PC-9 (cell line): ENCODE results near the gene CCPG1. TPM values are rescaled to one million over a fixed set of nuclear protein-coding genes. Genes with fewer than 3 reads are reported as not detected.

ENCODE experiments used
- BruUV-seq: library from RNA; stranded (reverse); fragments of 400-500 nt; replicated peaks from 2 replicates; lab custom pipeline; 2021; lab: Mats Ljungman, UMichigan
- CTCF ChIA-PET: fragments of 300-600 bp; sonication (Branson Sonifier 250); formaldehyde crosslinking; loops from one replicate; lab custom pipeline; 2022; ENCODE audit warnings: antibody characterized with exemption; lab: Charles Lee
- POLR2A ChIA-PET: fragments of 300-600 bp; sonication (Branson Sonifier 250); formaldehyde crosslinking; loops from one replicate; lab custom pipeline; 2022; ENCODE audit warnings: antibody characterized with exemption; ENCODE audit not compliant: unreplicated experiment; lab: Charles Lee
- DNase-seq, 2 experiments: peaks; one replicate each; pipeline versions ENCODE4 v3.0.0 to v3.0.0-alpha.2; 2015 to 2022; ENCODE audit warnings: mixed read lengths in 1 of 2
- H2AFZ ChIP-seq: fragments of 200-600 bp; sonication (generic); 2 replicates; pipeline ENCODE4 v1.8.1; 2017; ENCODE audit warnings: antibody characterized with exemption
- H3F3A ChIP-seq: fragments of 200-600 bp; sonication (generic); 2 replicates; pipeline ENCODE4 v1.8.1; 2017; ENCODE audit warnings: antibody characterized with exemption, mild to moderate bottlenecking, low read depth; ENCODE audit not compliant: insufficient read depth
- H3K27ac ChIP-seq: fragments of 200-600 bp; sonication (generic); 2 replicates; pipeline ENCODE4 v1.6.1; 2016; ENCODE audit warnings: mixed run types
- H3K27me3 ChIP-seq: fragments of 200-600 bp; sonication (generic); 2 replicates; pipeline ENCODE4 v1.6.1; 2016; ENCODE audit warnings: low read depth, mixed run types; ENCODE audit not compliant: insufficient read depth
- H3K36me3 ChIP-seq: fragments of 200-600 bp; sonication (generic); 2 replicates; pipeline ENCODE4 v1.6.1; 2016; ENCODE audit warnings: low read depth, mixed run types
- H3K4me1 ChIP-seq: fragments of 200-600 bp; sonication (generic); replicated peaks from 2 replicates; pipeline ENCODE4 v1.6.1; 2016; ENCODE audit warnings: mixed run types; ENCODE audit not compliant: insufficient read depth
- H3K4me2 ChIP-seq: fragments of 200-600 bp; sonication (generic); 2 replicates; pipeline ENCODE4 v1.6.1; 2017; ENCODE audit warnings: mixed run types
- H3K4me3 ChIP-seq: fragments of 200-600 bp; sonication (generic); 2 replicates; pipeline ENCODE4 v1.6.1; 2016; ENCODE audit warnings: mixed run types
- H3K79me2 ChIP-seq: fragments of 200-600 bp; sonication (generic); 2 replicates; pipeline ENCODE4 v1.6.1; 2017; ENCODE audit warnings: low read depth, mixed run types
- H3K9me2 ChIP-seq: fragments of 200-600 bp; sonication (generic); 2 replicates; pipeline ENCODE4 v1.8.1; 2017; ENCODE audit warnings: mild to moderate bottlenecking; ENCODE audit not compliant: insufficient read depth
- H3K9me3 ChIP-seq: fragments of 200-600 bp; sonication (generic); 2 replicates; pipeline ENCODE4 v1.8.1; 2016; ENCODE audit warnings: low read depth; ENCODE audit not compliant: insufficient read depth
- H4K20me1 ChIP-seq: fragments of 200-600 bp; sonication (generic); 2 replicates; pipeline ENCODE4 v1.8.1; 2017; ENCODE audit not compliant: insufficient read depth
- CTCF ChIP-seq: fragments of 200-600 bp; sonication (generic); conservative IDR thresholded peaks from 2 replicates; pipeline ENCODE4 v1.6.1; 2017; ENCODE audit warnings: mixed run types, antibody characterized with exemption, mild to moderate bottlenecking, moderate library complexity
- EZH2 ChIP-seq: fragments of 200-600 bp; sonication (generic); IDR thresholded peaks from 2 replicates; pipeline ENCODE4 v1.8.0; 2017; ENCODE audit warnings: antibody characterized with exemption, low read depth
- intact Hi-C: fragments of 100-400 bp; cut with micrococcal nuclease; formaldehyde crosslinking; loops from one replicate; pipeline ENCODE4 v1.10.0; 2022; ENCODE audit not compliant: unreplicated experiment
- total RNA-seq: library from RNA; stranded (reverse); gene quantifications from 2 replicates; pipeline ENCODE4 v1.2.3, GENCODE V29; 2021

Gene CCPG1
- total RNA-seq, 1 experiment from 2014 or later: 26.3 TPM

- CTCF ChIA-PET: no interaction called here
These were observed 73.8 kb downstream of the CCPG1 start for GRCh38 chr15:55334371-55334770.

DNA sequence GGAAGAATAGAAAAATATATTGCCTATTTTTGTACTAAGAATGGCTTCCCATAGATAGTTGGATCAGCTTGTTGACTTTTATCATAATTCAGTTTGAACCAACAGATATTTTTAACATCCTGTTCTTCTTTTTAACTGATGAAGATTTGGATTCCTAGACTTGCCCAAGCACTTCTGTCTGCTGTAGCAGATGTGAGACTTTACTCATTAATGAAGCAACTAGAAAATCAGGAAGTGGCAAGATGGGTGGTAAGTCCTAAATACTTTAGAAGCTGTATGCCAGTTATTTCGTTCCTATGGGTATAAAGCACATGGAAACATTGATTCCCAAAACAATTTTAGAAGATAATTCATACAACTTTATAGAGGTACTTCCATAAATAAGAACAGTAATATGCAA is 80.8 kb downstream of the CCPG1 start:
- BruUV-seq: no TSS peak
- CTCF ChIA-PET: no interaction called here

More at GRCh38 chr15:55334371-55334770, 73.8 kb downstream of the CCPG1 start:
- no peak for DNase-seq
- no peak overlapping the region for H2AFZ ChIP-seq
- intact Hi-C loops: no loop called here
- no peak overlapping the region for H3K4me2 ChIP-seq
- TF ChIP-seq EZH2 (no peak), CTCF (no peak)
- POLR2A ChIA-PET: no interaction called here
- H3K9me2 ChIP-seq: no peaks in the 10 kb centered on the region
- H3K9me3 ChIP-seq: no peaks in the 10 kb centered on the region
- H3F3A ChIP-seq: no peaks in the 10 kb centered on the region
- no TSS peak for BruUV-seq
- H3K4me1 ChIP-seq: no peaks in the 10 kb centered on the region
- H3K27me3 ChIP-seq: no peaks in the 10 kb centered on the region
- H3K4me3 ChIP-seq: no peak overlapping the region
- no peaks in the 10 kb centered on the region for H3K36me3 ChIP-seq
- H4K20me1 ChIP-seq: no peaks in the 10 kb centered on the region
- no peak overlapping the region for H3K27ac ChIP-seq
- no peaks in the 10 kb centered on the region for H3K79me2 ChIP-seq

DNA sequence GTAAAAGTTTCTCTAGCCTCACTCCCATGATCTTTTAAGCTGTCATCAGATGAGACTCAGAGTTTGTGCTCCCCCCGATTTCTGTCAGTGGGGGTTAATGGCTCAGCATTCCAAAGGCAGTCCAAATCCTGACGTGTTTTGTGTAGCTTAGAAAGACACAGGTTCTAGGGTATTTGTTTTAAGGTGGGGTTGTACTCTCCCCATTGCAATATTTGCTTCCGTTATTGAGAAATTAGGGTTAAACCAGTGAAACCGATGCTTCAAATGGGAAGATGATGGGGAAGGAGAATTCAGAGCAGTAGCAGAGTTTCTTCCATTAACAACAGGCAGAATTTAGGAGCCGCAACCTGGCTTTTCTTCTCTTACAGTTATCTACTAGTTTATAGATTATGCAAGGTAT is 85.7 kb downstream of the CCPG1 start:
- H3K27ac ChIP-seq: no peak overlapping the region
- no peaks in the 10 kb centered on the region for H3K27me3 ChIP-seq
- DNase-seq: no peak
- no peaks in the 10 kb centered on the region for H3K36me3 ChIP-seq
- H3K4me1 ChIP-seq: no peaks in the 10 kb centered on the region
- H4K20me1 ChIP-seq: no peaks in the 10 kb centered on the region
- CTCF ChIA-PET: no interaction called here
- no peak overlapping the region for H3K4me2 ChIP-seq
- TF ChIP-seq CTCF (no peak), EZH2 (no peak)
- H2AFZ ChIP-seq: no peak overlapping the region
- H3F3A ChIP-seq: peaks cover 8% of the 10 kb centered on the region; the same call in 1 of the 2 replicates
- BruUV-seq: no TSS peak
- H3K9me2 ChIP-seq: no peaks in the 10 kb centered on the region
- POLR2A ChIA-PET: no interaction called here
- no peak overlapping the region for H3K4me3 ChIP-seq
- H3K9me3 ChIP-seq: no peaks in the 10 kb centered on the region
- intact Hi-C loops: no loop called here
- H3K79me2 ChIP-seq: peaks cover 11% of the 10 kb centered on the region

More for the DNA sequence above, 80.8 kb downstream of the CCPG1 start:
- H3F3A ChIP-seq: no peaks in the 10 kb centered on the region
- intact Hi-C loops: no loop called here
- POLR2A ChIA-PET: no interaction called here
- no peak for DNase-seq
- H3K36me3 ChIP-seq: no peaks in the 10 kb centered on the region
- H3K27me3 ChIP-seq: no peaks in the 10 kb centered on the region
- no peaks in the 10 kb centered on the region for H3K9me3 ChIP-seq
- no peaks in the 10 kb centered on the region for H3K79me2 ChIP-seq
- no peak overlapping the region for H3K27ac ChIP-seq
- TF ChIP-seq EZH2 (no peak), CTCF (no peak)
- no peaks in the 10 kb centered on the region for H4K20me1 ChIP-seq
- H3K4me1 ChIP-seq: no peaks in the 10 kb centered on the region
- H3K4me2 ChIP-seq: no peak overlapping the region
- H3K4me3 ChIP-seq: no peak overlapping the region
- no peaks in the 10 kb centered on the region for H3K9me2 ChIP-seq
- no peak overlapping the region for H2AFZ ChIP-seq
